ENCODE data around the gene KCTD17.
A peak's percentile ranks its signal among the peaks of the same experiment; 100 is the strongest.

KCTD17 gene

DNA sequence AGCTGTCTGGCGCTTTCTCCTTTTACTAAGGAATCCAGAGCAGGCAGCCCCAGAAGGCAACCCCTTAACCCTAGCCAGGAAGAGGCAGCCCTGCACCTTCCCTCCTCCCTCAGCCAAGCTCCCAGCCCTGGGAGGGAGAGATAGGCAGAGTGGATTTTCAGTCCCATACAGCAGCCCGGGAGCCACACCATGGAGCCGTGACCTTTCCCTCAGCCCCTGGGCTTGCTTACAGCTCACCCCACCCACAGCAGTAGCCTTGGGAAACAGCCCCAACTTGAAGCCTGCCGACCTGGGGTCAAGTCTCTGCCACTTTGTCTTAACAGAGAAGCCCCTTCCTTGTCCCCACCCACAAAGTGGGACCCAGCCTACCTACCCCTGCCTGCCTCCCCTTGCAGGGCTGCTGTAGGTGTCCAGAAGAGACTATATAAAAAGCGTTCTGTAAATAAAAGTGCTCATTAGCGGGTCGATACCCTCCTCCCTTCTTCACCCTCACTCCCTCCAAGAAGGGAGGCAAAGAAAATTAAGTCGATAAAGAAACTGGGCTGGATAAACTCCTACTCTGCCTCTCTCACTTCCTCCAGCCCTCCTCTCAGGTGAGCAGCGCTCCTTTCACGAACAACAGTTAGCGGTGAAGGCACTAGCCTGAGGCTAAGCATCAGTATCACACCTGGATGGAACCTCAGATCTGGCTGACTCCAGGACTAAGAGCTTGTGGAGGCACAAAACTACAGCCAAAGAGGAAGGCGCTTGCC, 36.5 kb upstream of the KCTD17 start:
- no peak for DNase-seq (ENCODE audit: low read depth)
- H3K4me3 ChIP-seq (ENCODE audit: low read depth, low read length): no peak overlapping the region
- TF ChIP-seq, protein P1, sequence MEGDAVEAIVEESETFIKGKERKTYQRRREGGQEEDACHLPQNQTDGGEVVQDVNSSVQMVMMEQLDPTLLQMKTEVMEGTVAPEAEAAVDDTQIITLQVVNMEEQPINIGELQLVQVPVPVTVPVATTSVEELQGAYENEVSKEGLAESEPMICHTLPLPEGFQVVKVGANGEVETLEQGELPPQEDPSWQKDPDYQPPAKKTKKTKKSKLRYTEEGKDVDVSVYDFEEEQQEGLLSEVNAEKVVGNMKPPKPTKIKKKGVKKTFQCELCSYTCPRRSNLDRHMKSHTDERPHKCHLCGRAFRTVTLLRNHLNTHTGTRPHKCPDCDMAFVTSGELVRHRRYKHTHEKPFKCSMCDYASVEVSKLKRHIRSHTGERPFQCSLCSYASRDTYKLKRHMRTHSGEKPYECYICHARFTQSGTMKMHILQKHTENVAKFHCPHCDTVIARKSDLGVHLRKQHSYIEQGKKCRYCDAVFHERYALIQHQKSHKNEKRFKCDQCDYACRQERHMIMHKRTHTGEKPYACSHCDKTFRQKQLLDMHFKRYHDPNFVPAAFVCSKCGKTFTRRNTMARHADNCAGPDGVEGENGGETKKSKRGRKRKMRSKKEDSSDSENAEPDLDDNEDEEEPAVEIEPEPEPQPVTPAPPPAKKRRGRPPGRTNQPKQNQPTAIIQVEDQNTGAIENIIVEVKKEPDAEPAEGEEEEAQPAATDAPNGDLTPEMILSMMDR (IDR thresholded peaks at IDR 0.05; ENCODE audit: low read depth, low read length, missing control alignments): no peak

DNA sequence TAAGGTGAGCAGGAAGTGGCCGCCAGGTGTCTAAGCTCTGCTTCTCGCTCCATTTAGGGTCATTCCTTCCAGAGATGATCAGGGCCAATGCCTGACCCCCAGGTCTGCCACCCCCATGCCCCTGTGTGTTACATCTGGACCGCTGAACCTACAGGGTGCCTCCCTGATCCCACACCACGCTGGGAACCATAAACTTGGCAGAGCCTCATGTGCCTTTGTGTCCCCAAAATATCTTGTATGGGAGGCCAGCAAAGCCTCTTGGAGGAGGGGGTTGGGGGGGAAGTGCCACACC, 36.0 kb upstream of the KCTD17 start:
- no peak for DNase-seq (ENCODE audit: low read depth)
- H3K4me3 ChIP-seq (ENCODE audit: low read depth, low read length): no peak overlapping the region
- TF ChIP-seq, protein P1 (IDR thresholded peaks at IDR 0.05; ENCODE audit: low read depth, low read length, missing control alignments): no peak

GRCh38 chr22:37016134-37016910, 35.2 kb upstream of the KCTD17 start:
- H3K4me3 ChIP-seq (ENCODE audit: low read depth, low read length): no peak overlapping the region
- DNase-seq (ENCODE audit: low read depth): no peak
- TF ChIP-seq, protein P1 (IDR thresholded peaks at IDR 0.05; ENCODE audit: low read depth, low read length, missing control alignments): no peak

DNA sequence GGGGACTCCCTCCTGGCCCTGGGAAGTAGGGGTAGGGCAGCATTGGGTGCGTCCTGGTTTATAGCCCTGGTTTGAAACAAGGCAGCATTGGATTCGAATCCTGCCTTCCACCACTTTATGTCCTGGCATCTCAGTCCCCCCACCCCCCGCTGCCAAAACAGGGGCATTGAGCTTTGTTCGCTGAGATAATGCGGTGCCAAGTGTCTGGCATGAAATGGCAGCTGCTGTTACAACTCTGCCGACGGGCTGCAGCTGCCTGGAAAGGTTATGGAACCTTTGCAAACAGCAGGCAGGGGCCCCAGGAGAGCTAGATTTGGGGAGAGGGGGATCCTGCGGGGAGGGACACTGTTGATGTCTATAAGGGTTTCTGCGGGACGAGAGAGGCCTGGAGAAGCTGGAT, 34.2 kb upstream of the KCTD17 start:
- DNase-seq (ENCODE audit: low read depth): no peak
- TF ChIP-seq, protein P1 (IDR thresholded peaks at IDR 0.05; ENCODE audit: low read depth, low read length, missing control alignments): no peak
- H3K4me3 ChIP-seq (ENCODE audit: low read depth, low read length): no peak overlapping the region

DNA sequence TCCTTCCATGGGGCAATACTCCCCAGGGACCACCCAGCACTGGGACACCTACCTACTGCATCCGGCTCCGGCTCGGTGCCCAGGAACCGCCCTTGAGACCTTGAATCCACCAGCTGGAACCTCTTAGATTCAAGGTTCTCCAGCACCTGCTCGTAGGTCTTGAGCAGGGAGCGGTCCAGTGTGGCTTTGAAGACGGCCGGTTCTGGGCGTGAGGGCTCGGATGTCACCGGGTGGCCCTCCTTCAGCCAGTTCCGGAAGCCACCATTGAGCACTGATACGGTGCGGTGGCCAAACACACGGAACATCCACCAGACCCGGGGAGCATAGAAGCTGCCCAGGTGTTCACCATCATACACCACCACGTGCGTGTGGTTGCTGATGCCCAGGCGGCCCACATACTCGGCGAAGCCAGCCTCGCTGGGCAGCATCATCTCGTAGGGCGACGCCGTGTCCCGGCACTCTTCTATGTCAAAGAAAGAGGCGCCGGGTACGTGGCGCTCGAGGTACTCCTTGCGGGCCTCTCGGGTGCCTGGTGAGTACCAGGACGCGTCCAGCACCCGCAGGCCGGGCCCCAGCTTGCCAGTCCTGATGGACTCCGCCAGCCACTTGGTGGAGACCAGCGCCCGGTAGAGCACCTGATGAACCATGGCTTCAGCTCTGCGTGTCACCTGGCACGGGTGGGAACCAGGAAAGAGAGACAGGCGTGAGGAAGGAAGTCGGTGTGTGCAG, 33.3 kb upstream of the KCTD17 start:
- peak overlapping the region; percentile 85 for H3K4me3 ChIP-seq (ENCODE audit: low read depth, low read length)
- DNase-seq (ENCODE audit: low read depth): no peak
- TF ChIP-seq, protein P1 (IDR thresholded peaks at IDR 0.05; ENCODE audit: low read depth, low read length, missing control alignments): no peak

- H3K4me3 ChIP-seq (ENCODE audit: low read depth, low read length): peak overlapping the region; percentile 85
- TF ChIP-seq, protein P1 (IDR thresholded peaks at IDR 0.05; ENCODE audit: low read depth, low read length, missing control alignments): no peak
- no peak for DNase-seq (ENCODE audit: low read depth)
These were observed 32.7 kb upstream of the KCTD17 start for GRCh38 chr22:37018815-37019308.
